OCI-LY3 (cell line): ENCODE data around the gene IMMP2L.

ENCODE experiments used
- CTCF ChIP-seq: fragments of 200-600, 300-600 bp; sonication (generic); IDR thresholded peaks from 2 replicates; pipeline ENCODE4 v1.5.1; 2014; ENCODE audit warnings: antibody characterized with exemption, low read length, low read depth
- EZH2phosphoT487 ChIP-seq: fragments of 200-600 bp; shearing (Covaris generic); IDR thresholded peaks from 2 replicates; pipeline ENCODE4 v1.6.1; 2018; ENCODE audit warnings: antibody characterized with exemption, mixed run types, low read depth

DNA sequence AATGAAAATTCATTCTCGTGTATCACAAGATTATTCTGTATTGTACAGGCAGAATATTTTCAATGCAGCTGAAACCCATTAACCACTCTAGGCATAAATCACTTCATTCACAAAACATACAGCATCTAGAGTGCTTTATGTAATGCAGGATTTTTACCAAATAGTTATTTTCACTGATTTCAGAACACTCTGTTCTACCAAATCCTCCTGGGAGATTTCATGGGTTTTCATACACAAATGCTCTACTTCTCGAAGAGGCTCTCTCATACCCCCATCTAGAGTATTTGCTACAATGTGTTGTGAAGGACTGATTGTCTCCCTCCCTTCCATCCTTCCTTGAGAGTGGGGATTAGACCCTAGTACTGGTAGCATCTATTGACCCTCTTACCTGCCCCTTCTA, 680.6 kb downstream of the IMMP2L start:
- TF ChIP-seq CTCF (no peak), EZH2phosphoT487 (no peak)
